HG02588 (cell line): ENCODE results near the gene FSCN2.

Experiments used
- ATAC-seq: cut with Tn5 transposase; IDR thresholded peaks from one replicate; pipeline ENCODE4 v1.9.1; 2021; ENCODE audit warnings: mild to moderate bottlenecking, moderate library complexity; ENCODE audit not compliant: unreplicated experiment

The FSCN2 gene

DNA sequence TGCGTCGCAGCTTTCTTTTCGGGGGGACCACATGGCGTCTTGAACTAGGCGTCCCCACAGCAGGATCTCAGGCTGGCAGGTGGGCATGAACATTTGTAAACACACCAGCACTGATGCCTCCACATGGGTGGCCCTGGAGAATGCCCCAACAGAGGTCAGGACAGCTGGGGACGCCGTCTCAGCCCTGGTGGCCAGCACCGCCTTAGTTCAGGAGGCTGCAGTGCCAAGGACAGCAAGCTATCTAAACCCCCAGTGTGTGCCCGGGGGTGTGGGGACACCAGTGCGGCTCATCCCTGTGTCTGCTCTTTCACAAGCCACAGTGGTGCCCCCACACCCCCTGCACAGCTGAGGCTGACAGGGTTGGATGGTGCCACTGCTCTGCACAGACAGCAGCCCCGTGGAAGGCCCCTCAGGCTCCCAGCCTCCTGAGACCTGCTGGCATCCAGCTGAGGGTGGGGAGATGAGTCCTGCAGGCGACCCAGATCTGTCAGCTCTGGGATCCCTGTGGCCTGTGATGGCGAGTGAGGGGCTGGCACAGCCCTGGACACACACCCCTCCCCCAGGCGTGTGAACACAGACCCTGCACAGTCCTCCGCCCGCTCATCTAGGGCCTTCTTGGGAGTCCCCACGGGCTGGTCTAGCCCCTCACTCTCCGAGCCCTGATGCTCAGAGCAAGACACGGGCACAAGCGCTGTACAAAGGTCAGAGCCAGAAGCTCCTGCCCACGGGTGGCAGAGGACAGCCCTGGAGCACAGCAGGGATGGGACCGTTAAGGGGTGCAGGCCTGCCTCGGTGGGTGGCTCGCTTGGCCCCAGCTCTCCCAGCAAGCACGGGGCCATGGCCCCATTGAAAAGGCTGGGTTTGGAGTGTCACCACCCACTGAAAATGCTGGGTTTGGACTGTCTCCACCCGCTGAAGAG is 10.7 kb downstream of the FSCN2 start:
- no peak for ATAC-seq

DNA sequence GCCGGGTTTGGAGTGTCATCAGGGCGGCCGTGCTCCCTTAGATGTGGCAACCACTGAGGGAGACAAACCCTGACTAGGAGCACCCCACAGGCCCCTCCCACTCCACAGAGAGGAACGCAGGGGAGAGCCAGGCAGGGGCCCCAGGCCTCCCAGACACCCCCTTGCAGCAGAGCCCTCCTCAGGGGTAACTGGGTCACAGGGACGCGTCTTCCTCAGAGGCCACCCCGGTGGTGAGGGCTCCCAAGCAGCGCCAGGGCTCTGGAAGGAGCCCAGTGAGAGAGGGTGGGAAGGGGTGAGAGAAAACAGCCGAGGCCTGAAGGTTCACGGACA is 11.4 kb downstream of the FSCN2 start:
- no peak for ATAC-seq

DNA sequence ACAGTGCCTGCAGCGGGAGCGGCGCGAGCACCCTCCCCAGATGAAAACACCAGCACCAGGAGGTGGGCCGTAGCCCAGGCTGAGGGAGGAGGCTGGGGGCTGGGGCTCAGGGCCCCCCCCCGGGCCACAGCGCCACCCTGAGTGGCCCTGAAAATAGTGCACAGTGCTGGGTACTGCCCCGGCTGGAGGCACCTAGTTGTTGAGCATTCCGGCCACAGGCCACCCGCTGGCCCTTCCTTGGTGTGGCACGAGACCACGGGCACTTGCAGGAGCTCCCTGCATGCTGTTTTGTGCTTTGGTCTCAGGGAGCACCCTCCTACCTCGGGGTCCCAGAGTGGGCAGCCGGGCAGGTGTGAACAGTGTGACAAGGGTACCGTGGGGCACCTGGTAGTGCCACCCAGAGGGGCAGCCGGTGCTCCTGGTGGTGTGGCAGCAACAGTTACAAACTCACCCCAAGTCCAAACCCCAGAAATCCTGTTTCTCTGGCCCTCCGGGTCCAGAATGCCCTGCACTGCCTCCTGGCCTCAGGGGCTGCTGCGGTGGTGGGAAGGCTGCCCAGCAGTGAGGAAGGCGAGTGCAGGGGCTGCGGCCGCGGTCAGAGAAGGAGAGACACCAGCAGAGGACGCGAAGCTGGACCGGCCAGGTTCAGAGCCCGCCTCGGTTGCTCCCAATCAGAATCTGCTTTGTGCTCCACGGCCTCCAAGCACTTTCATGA is 11.9 kb downstream of the FSCN2 start:
- ATAC-seq = no peak

DNA sequence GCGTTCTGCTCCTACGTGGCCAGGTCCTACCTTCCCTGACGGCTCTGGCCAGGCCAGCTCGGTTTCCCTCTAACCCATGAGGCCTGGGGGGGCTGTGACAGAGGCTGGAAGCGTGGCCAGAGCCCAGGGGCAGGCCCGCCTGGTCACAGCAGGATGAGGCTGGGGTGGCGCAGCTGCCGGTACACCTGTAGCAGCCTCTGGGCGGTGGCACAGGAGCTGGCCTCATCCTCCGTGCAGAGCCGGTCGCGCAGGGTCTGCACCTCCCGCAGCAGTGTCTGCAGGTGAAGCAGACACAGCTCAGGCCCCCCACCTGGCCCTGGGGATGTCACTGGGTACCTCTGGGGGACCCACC is 12.5 kb downstream of the FSCN2 start:
- no peak for ATAC-seq

DNA sequence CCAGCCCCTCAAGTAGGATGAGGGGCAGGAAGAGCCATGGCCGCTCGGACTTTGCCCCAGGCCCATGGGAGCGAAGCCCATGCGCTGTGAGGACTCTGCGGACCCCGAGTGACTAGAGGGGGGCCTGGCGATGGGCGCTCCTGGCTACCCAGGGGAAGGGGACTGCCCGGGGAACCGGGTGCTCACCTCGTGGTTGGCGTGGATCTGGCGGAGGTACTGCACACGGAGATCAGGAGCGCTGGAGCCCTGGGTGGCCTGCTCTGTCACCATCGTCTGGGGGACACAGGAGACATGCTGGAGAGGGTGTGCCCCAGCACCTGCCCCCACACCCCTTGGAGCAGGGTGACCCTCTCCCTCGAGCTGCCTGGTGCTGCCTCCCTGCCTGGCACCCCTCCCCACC is 12.9 kb downstream of the FSCN2 start:
- ATAC-seq = no peak

DNA sequence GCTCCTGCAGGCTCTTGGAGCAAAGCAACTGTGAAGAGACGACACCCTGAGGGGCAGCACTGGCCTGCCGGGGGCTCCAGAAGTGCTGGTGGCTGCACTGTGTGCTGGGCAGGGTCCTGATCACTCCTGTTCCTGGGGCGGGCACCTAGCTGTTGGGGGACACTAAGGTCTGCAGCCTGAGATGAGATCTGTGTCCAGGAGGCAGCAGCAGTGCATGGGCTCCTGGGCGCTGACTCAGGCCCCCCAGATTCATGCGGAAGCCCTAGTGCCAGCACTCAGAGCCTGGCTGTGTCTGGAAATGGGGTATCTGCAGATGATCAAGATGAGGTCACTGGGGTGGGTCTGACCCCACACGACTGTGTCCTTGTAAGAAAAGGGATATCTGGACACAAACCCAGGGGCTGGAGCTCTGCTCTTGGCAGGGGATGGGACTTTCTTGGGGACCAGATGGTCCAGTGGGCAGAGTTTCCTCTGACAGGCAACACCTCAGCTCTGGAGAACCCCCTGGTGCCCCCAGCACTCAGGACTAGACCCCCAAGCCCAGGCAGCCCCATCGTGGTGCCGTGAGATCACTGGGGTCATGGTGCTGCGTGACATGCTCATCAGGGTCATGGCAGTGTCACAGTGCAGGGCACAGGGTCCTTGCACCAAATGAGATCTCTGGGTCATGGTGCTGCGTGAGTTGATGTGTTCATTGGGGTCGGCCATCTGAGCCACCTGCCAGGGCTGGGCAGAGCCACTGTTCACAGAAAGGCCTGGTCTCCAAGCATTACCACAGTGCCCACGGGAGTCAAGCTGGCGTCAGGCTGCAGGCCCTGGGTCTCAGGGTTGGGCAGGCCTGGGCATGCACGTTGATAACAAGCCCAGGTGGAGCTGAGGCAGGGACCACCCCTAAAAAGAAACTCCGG is 14.5 kb downstream of the FSCN2 start:
- ATAC-seq = no peak

DNA sequence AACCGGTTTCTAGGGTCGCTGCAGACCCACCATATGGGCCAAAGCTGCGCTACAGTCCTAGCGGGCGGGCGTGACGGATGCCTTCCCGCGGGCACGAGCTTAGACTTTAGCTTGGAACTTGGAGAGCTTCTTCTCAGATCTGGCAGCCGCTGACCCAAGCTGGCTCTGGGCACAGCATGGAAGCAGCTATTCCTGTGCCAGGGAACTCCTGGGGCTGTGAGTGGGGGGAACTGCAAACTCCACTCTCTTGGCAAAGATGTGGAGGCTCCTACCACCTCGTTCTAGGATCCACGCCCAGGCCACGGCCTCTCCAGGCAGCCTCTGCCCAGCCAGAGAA is 15.1 kb downstream of the FSCN2 start:
- ATAC-seq = no peak

DNA sequence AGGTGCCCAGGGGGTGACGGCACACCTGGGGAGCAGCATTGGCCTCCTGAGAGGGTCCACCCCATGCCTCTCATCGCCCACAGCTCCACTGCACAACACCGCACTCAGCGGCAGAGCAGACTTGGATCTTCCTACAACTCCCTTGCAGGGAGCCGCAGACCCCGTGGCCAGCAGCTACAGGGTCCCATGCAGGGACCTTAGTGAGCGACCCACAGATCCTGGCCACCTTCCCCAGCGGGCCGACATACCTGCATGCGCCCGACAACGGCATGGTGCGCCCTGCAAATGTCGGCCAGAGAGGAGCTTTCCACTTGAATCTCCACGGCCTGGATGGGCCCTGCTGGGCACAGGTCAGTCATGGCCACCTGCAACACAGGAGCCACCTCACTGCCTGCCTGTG is 15.6 kb downstream of the FSCN2 start:
- no peak for ATAC-seq

DNA sequence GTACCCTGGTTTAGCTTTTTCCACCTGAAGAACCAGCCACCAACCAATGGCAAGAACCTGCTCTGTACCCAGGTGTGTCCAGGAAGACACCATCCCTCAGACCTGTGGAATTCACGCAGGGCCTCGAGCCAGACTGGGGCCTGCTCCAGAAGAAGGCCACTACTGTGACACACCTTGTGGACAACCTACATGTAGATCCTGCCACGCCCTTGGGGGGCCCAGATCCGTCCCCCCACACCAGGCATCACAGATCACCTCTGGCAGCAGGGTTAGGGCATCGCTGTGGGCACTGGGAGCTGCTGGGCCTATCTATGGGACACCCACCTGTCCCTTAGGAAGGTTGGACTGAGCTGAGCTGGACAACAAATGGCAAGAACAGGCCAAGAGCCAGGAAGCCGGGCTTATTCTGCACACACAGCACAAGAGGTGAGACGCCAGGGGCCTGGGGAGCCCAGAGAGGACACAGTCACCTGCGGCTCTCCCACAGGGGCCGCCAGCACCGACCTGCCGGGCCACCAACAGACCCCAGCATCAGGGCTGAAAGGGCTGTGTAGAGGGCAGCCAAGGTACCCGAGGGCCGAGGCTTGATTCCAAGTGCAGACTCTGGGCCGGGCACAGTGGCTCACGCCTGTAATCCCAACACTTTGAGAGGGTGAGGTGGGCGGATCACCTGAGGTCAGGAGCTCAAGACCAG is 16.3 kb downstream of the FSCN2 start:
- no peak for ATAC-seq

DNA sequence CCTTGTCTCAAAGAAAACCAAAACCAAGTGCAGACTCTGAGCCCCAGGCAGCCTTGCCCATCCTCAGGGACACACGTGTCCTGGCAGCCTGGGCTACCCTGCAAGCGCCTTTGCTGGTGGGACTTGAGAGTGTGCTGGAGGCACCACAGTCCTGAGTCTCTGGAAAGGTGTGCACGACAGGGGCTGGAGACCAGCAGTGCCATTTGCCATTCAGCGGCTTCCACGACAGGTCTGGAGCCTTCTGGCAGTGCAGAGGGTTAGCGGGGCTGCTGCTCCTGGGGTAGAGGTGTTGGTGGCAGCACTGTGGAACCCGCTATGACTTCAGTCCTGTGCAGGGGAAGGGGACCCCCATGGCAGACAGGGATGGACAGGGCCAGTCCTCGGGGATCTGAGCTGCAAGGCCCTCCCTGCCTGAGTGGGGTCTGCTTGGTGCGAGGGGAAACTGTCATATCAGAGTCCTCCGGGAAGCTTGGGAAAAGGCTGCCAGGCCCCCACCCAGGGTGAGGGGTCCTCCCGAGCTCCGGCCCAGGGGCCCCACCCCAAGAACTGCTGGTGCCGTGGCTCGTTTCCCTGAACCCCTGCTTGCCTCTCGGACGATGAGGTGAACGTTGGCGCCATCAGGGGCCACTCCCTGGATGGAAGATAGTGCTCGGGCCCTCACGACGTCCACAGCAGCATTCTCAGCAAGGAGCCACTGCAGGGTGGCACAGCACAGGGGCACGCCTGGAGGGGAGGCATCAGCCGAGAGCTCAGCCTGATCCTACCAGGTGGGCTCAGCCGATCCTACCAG is 17.2 kb downstream of the FSCN2 start:
- ATAC-seq = no peak

DNA sequence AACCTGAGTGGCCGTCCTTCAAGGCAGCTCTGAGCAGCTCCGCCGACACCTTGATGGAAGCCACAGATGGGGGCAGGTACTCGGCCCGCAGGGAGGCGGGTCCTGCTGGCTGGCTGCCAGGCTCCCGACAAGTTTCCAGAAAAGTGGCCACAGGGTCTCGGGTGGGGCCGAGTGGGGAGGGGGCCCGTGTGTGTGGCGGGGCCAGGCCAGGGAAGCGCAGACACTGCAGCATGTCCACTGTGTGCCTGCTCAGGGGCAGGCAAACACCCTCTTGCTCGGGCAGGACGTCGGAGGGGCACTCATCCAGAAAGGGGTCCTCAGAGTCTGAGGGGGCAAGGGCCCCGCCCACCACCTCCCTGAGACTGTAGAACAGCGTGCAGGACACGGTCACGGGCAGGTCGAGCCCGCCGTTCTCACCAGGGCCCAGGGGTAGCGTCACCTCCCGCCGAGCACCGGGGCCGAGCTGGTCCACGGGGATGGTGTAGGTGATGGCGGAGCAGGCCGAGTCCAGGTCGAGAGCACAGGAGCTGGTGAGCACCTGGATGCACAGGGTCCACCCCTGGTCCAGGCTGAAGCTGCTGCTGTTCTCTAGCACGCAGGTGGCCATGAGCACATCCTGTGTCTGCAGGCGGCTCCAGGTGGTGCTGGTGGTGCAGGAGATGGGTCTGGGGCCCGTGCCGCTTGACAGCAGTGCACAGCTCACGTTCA is 18.9 kb downstream of the FSCN2 start:
- no peak for ATAC-seq

DNA sequence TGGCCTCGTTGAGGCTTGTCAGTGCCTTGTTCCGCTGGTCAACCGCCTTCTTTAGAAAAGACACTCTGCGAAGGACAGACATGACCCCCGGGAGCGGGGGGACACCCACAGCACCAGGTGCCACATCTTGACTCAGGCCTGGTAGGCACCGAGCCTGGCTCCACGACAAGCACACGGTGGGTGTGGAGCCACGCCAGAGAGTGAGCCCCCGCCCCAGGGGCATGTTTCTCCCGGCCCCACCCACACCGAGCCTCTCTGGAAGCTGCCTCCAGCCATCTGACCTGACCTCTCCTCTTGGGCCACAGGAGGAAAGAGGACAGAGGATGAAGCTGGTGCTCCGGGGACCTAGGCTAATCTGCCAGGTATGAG is 19.4 kb downstream of the FSCN2 start:
- ATAC-seq = no peak

DNA sequence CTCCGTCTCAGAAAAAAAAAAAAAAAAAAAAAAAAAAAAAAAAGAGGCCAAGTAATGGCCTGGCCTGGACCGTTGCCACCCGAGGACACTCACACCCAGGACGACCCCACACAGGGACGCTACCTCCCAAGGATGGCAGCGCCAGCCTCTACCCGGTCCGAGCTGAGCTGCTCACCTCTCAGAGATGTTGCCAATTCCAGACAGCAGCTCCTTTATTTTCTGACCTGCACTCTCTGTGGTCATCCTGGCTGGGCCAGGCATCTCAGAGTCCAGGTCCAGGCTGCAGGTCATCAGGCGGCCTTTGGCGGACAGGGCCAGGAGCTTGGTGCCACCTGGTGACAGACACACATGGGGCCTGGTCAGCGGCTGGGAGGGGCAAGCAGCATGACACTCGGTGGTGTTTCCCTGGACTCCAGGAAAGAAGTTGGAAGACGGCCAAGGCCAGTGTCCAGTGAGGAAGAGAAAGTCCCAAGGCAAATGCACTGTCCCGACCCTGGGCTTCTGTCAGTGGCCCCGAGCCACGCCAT is 20.9 kb downstream of the FSCN2 start:
- no peak for ATAC-seq

DNA sequence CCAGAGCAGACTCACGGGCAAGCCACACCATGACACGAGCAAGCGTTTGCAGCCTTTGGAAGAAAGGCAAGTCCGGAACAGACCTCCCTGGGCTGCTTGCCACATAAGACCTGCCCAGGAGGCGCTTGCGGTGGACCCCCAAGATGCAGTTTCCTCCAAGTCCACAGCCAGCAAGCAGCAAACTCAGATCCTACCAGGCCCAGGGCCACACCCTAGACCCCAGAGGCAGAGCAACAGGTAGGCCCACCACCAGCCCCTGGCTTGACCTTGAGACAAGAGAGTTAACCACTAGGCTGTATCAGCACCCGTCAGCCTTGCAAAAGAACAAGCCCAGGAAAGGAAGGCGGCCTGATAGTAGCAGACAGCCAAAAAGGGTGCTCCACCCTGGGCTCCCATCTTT is 21.6 kb downstream of the FSCN2 start:
- no peak for ATAC-seq

DNA sequence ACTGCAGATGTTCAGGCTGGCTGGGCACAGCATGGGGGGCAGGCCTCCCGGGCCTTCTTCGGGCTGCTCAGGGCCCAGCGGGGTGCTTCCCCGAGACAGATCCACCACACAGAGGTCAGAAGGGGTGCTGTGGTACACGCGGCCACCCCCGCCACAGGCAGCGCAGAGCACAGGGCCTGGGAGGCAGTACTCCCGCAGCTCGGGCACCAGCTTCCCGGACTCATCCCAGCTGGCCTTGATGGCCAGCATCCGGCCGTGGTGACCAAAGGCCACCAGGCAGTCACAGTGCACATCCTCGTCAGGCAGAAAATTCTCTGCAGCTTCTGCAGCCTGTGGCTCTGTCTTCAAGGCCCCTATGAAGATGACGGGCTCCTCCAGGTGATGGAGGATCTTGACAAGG is 22.1 kb downstream of the FSCN2 start:
- ATAC-seq = no peak

DNA sequence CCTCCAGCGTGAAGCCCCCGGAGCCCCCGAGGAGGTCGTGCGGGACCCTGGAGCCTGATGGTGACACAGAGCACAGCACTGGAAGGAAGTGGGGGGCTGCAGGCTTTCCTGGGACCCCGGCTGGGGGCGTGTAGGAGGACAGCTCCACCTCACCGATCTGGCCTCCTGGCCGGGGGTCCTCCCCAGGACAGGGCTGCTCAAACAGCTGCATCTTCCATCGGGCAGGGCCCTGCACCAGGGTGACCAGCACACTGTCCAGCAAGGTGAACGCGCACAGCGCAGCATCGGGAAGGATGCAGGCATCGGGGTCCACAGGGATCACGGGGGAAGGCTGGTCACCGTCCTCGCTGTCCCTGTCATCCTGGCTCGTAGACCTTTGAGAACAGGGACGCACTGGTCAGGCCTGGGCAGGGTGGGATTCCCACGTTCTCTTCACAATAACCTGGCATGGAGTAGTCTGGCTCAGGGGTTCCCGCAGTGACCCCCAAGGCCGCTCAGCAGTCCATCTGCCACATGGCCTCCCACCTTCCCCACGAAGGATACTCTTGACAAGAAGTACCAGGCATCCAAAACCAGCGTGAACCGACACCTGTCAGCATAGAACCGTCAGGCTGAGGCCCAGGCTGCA is 22.8 kb downstream of the FSCN2 start:
- no peak for ATAC-seq

DNA sequence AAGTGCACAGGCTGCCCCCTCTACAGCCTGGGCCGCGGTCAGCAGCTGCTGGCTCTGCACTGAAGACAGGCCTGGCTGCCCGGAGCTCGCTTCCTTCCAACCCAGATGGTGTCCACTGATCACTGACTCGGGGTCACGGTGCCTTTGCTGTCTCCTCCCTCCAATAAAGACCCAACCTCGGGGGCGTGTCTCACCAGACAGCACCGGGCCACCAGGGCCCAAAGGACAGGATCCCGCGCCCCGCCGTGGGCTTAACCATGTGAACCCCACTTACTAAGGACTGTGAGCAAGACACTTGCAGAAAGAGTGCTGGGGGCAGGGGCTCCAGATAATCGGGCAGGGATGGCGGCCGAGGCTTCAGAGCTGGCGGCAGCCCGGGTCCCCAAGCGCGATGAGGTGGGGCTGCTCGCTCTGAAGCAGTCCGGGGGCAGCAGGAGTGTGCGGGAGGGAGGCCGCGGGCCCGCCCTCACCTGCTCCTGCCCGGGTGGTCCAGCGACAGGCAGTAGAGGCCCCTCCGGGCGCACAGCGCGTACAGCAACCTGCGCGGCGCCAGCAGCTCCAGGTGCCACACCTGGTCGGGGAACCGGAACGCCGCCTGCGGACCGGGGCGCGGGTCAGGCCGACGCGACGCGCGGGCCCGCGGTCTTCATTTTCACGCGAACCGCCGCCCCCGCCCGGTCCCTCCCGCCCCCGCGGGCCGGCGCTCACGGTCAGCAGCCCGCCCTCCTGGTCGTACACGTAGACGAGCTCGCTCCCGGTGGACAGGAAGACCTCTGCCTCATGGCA is 23.5 kb downstream of the FSCN2 start:
- peak; percentile 27 for ATAC-seq
